ENCODE measurements around the gene CDH16. TPM values are rescaled to one million over a fixed set of nuclear protein-coding genes. Genes with fewer than 3 reads are reported as not detected.

The CDH16 gene
- total and polyA plus RNA-seq, 2 of the 13 experiments (the other 11 are each of a cell fraction or from before 2014, with no cell fraction given) = 2.7 to 3.9 TPM

DNA sequence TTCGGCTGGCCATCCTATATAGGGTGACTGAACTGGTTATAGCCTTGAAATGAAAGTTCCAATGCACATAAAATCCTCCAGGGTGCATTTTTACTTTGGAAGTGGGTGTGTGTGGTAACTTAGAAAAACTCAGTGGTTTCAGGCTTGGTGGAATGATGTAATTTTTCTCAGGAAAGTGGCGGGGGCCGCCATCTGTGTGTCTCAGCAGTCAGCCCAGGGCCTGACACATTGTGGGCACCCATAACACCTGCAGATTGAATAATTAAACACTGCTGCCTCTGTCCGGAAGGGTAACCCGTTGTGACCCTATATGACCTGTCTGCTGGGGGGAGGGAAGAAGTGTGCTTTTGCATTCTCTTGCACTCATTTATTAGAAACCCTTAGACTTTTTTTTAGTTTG, 40.6 kb downstream of the CDH16 start:
- no peak overlapping the region for H2AFZ ChIP-seq (ENCODE audit: low read length)
- no peak overlapping the region for H3K4me3 ChIP-seq (replicated peaks in 1 of 3; ENCODE audit: insufficient read depth in 1 of 3, low read depth in 2 of 3, low read length in 3 of 3)
- peaks cover 17% of the 10 kb centered on the region for H3K79me2 ChIP-seq (ENCODE audit: insufficient read depth, low read length)
- ChIA-PET POLR2A (no interaction called here), CTCF (ENCODE audit: low intra/inter-chr PET ratio, low total read pairs) (no interaction called here)
- no peaks in the 10 kb centered on the region; a peak in 1 of 5 replicates for H3K36me3 ChIP-seq (replicated peaks in 1 of 2; ENCODE audit: control insufficient read depth in 1 of 2, insufficient read depth in 2 of 2, low read length in 2 of 2)
- H4K20me1 ChIP-seq (ENCODE audit: insufficient read depth, low read length) = no peaks in the 10 kb centered on the region
- intact Hi-C loops (cut with micrococcal nuclease; ENCODE audit: unreplicated experiment) = no loop called here
- FAIRE-seq (no peak), DNase-seq (ENCODE audit: low spot score) (no peak), ATAC-seq (no peak)
- no peaks in the 10 kb centered on the region for H3K9me3 ChIP-seq (ENCODE audit: low read length)
- peak overlapping the region; percentile 29 for H3K4me2 ChIP-seq (ENCODE audit: low read depth, low read length)
- BruUV-seq (replicated peaks) = no TSS peak
- H3K27me3 ChIP-seq (ENCODE audit: control insufficient read depth in 1 of 2, insufficient read depth in 2 of 2, low read length in 2 of 2) = peaks cover 0 to 3% of the 10 kb centered on the region in 2 experiments; a peak in 1 of 5 replicates
- in situ Hi-C loops (cut with HindIII; ENCODE audit: extremely low pct_ligation_motif_present, low pct_unique_long_range_greater_than_20kb) = no loop called here
- peaks cover 59% of the 10 kb centered on the region for H3K4me1 ChIP-seq (ENCODE audit: insufficient read depth, low read length)
- H3K27ac ChIP-seq (ENCODE audit: extremely low read length, insufficient read depth, low read length) = no peak overlapping the region
- WGBS (ENCODE audit: low lambda C conversion rate) = 29% methylated on average over 5 of the region's 5 CpGs
- H3K9ac ChIP-seq (ENCODE audit: insufficient read depth, low read depth, low read length) = no peak overlapping the region
- TF ChIP-seq GATAD2A (CRISPR knock-in tag; IDR thresholded peaks at IDR 0.05) (no peak), RXRB (CRISPR knock-in tag; IDR thresholded peaks at IDR 0.05; ENCODE audit: borderline replicate concordance) (peak; percentile 60; the same call in 1 of the 2 replicates), LCORL (IDR thresholded peaks at IDR 0.05) (no peak), LCORL (CRISPR knock-in tag; IDR thresholded peaks at IDR 0.05) (no peak), SP5 (CRISPR knock-in tag; IDR thresholded peaks at IDR 0.05; ENCODE audit: borderline replicate concordance, low read depth) (no peak), ZNF563 (CRISPR knock-in tag; IDR thresholded peaks at IDR 0.05) (no peak), RARA (CRISPR knock-in tag; IDR thresholded peaks at IDR 0.05) (0 out of 2 replicates have a peak, but pooled peaks have one; percentile 6), ZNF484 (CRISPR knock-in tag; IDR thresholded peaks at IDR 0.05; ENCODE audit: borderline replicate concordance, low read depth) (no peak), ZNF567 (CRISPR knock-in tag; IDR thresholded peaks at IDR 0.05; ENCODE audit: borderline replicate concordance) (no peak), ZNF451 (CRISPR knock-in tag; IDR thresholded peaks at IDR 0.05) (no peak), ZNF20 (CRISPR knock-in tag; IDR thresholded peaks at IDR 0.05) (no peak), SRSF1 (optimal IDR thresholded peaks at IDR 0.05; ENCODE audit: low read depth, low read length) (no peak), RELA (CRISPR knock-in tag; IDR thresholded peaks at IDR 0.05) (no peak)
- TF ChIP-seq, protein P1, sequence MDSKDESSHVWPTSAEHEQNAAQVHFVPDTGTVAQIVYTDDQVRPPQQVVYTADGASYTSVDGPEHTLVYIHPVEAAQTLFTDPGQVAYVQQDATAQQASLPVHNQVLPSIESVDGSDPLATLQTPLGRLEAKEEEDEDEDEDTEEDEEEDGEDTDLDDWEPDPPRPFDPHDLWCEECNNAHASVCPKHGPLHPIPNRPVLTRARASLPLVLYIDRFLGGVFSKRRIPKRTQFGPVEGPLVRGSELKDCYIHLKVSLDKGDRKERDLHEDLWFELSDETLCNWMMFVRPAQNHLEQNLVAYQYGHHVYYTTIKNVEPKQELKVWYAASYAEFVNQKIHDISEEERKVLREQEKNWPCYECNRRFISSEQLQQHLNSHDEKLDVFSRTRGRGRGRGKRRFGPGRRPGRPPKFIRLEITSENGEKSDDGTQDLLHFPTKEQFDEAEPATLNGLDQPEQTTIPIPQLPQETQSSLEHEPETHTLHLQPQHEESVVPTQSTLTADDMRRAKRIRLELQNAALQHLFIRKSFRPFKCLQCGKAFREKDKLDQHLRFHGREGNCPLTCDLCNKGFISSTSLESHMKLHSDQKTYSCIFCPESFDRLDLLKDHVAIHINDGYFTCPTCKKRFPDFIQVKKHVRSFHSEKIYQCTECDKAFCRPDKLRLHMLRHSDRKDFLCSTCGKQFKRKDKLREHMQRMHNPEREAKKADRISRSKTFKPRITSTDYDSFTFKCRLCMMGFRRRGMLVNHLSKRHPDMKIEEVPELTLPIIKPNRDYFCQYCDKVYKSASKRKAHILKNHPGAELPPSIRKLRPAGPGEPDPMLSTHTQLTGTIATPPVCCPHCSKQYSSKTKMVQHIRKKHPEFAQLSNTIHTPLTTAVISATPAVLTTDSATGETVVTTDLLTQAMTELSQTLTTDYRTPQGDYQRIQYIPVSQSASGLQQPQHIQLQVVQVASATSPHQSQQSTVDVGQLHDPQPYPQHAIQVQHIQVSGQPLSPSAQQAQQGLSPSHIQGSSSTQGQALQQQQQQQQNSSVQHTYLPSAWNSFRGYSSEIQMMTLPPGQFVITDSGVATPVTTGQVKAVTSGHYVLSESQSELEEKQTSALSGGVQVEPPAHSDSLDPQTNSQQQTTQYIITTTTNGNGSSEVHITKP (CRISPR knock-in tag; IDR thresholded peaks at IDR 0.05; ENCODE audit: low read depth) = no peak
- TF ChIP-seq, protein P2, sequence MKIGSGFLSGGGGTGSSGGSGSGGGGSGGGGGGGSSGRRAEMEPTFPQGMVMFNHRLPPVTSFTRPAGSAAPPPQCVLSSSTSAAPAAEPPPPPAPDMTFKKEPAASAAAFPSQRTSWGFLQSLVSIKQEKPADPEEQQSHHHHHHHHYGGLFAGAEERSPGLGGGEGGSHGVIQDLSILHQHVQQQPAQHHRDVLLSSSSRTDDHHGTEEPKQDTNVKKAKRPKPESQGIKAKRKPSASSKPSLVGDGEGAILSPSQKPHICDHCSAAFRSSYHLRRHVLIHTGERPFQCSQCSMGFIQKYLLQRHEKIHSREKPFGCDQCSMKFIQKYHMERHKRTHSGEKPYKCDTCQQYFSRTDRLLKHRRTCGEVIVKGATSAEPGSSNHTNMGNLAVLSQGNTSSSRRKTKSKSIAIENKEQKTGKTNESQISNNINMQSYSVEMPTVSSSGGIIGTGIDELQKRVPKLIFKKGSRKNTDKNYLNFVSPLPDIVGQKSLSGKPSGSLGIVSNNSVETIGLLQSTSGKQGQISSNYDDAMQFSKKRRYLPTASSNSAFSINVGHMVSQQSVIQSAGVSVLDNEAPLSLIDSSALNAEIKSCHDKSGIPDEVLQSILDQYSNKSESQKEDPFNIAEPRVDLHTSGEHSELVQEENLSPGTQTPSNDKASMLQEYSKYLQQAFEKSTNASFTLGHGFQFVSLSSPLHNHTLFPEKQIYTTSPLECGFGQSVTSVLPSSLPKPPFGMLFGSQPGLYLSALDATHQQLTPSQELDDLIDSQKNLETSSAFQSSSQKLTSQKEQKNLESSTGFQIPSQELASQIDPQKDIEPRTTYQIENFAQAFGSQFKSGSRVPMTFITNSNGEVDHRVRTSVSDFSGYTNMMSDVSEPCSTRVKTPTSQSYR (CRISPR knock-in tag; IDR thresholded peaks at IDR 0.05; ENCODE audit: borderline replicate concordance) = peak; percentile 37; the same call in 1 of the 2 replicates
- TF ChIP-seq, protein P3, sequence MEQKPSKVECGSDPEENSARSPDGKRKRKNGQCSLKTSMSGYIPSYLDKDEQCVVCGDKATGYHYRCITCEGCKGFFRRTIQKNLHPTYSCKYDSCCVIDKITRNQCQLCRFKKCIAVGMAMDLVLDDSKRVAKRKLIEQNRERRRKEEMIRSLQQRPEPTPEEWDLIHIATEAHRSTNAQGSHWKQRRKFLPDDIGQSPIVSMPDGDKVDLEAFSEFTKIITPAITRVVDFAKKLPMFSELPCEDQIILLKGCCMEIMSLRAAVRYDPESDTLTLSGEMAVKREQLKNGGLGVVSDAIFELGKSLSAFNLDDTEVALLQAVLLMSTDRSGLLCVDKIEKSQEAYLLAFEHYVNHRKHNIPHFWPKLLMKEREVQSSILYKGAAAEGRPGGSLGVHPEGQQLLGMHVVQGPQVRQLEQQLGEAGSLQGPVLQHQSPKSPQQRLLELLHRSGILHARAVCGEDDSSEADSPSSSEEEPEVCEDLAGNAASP (CRISPR knock-in tag; IDR thresholded peaks at IDR 0.05; ENCODE audit: borderline replicate concordance) = peak; percentile 90; the same call in 1 of the 2 replicates
- TF ChIP-seq, protein P4, sequence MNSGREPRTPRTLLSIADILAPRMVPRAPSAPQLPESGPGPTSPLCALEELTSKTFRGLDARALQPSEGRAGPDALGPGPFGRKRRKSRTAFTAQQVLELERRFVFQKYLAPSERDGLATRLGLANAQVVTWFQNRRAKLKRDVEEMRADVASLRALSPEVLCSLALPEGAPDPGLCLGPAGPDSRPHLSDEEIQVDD (CRISPR knock-in tag; IDR thresholded peaks at IDR 0.05; ENCODE audit: borderline replicate concordance) = no peak

Measured in HepG2 (cell line).